GM12875 (cell line): Measurements from ENCODE around the gene LIPG.

Source experiments
- H3K4me3 ChIP-seq: one replicate; pipeline ENCODE4 v1.5.1; 2011; ENCODE audit warnings: low read depth, low read length, control low read depth
- TF ChIP-seq, protein P1 (sequence below): IDR thresholded peaks from 2 replicates; pipeline ENCODE4 v1.5.1; 2011; ENCODE audit warnings: low read depth, mild to moderate bottlenecking, control low read depth, inconsistent platforms, low read length, moderate library complexity, borderline replicate concordance; ENCODE audit not compliant: insufficient read depth

The LIPG gene

DNA sequence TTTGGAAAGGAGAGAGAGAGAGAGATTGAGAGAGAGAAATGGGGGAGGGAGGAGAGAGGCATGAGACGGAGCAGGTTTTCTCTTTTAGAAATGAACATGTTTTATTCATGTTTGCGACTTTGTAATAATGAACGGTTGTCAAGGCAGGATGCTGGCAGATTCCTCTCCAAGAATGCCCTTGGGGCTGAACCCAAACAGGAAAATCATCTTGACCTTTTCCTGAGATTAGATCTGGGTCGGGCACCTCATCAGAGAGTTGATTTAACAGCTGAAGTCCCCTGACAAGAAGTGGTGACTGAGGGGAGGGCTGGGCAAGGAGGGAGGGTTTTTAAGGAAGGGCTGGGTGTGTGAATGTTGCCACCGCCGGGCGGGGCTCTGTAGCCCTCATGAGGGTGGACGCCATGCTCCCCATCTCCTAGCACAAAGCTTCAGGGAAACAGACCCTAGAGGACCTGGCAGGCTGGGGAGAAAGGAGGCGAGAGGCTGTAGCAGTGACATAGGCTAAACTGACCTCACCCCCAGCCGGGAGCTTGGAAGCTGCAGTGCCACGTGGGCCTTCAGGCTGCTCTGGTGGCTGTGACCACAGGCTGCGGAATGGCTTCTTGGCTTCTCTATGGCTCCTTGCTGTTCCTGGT lies 60.0 kb downstream of the LIPG start:
- no peak overlapping the region for H3K4me3 ChIP-seq
- TF ChIP-seq, protein P1, sequence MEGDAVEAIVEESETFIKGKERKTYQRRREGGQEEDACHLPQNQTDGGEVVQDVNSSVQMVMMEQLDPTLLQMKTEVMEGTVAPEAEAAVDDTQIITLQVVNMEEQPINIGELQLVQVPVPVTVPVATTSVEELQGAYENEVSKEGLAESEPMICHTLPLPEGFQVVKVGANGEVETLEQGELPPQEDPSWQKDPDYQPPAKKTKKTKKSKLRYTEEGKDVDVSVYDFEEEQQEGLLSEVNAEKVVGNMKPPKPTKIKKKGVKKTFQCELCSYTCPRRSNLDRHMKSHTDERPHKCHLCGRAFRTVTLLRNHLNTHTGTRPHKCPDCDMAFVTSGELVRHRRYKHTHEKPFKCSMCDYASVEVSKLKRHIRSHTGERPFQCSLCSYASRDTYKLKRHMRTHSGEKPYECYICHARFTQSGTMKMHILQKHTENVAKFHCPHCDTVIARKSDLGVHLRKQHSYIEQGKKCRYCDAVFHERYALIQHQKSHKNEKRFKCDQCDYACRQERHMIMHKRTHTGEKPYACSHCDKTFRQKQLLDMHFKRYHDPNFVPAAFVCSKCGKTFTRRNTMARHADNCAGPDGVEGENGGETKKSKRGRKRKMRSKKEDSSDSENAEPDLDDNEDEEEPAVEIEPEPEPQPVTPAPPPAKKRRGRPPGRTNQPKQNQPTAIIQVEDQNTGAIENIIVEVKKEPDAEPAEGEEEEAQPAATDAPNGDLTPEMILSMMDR = no peak

DNA sequence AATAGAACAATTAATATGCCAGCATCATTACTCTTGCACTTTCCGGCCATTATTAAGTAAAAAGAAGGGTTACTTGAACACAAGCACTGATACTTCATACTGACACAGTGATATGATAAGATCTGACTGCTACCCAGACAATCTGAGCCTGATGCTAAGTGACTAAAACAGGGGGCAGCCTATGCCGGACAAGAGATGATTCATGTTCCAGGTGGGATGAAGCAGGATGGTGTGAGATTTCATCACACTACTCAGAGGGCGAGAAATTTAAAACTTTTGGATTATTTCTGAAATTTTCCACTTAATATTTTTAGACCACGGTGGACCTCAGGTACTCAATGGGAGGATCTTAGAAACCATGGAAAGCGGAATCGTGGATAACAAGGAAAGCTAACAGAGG lies 61.7 kb downstream of the LIPG start:
- TF ChIP-seq, protein P1 = no peak
- no peak overlapping the region for H3K4me3 ChIP-seq

DNA sequence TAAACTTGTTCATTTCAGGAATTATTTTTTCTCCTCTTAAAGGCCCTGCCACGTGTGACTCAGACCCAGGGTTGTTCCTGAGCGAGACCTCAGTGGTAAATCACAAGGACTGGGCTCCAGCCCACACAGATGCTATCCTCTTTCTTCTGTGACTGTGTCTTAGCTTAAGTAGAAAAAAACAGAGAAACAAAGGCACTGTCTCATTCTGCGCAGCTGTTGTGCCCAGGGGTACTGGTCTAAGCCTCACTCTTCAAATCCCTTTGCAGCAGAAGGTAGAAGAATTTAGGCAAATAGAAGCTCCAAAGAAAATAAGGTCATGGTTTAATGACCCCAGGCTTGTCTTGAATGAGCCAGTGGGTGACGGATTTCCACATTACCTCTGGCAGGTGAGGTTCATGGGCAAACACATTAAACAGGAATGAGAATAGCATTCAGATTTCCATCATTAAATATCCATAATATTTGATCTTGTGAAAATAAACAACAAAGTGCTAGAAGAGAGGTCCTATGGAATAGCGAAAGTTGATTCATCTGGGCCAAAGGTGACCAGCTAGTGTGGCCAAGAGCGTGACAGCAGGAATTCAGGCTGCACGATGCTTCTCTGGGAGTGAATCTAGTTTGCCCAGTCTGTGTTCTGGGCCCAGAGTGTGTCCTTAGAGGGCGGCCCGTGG lies 63.3 kb downstream of the LIPG start:
- TF ChIP-seq, protein P1 = no peak
- no peak overlapping the region for H3K4me3 ChIP-seq

DNA sequence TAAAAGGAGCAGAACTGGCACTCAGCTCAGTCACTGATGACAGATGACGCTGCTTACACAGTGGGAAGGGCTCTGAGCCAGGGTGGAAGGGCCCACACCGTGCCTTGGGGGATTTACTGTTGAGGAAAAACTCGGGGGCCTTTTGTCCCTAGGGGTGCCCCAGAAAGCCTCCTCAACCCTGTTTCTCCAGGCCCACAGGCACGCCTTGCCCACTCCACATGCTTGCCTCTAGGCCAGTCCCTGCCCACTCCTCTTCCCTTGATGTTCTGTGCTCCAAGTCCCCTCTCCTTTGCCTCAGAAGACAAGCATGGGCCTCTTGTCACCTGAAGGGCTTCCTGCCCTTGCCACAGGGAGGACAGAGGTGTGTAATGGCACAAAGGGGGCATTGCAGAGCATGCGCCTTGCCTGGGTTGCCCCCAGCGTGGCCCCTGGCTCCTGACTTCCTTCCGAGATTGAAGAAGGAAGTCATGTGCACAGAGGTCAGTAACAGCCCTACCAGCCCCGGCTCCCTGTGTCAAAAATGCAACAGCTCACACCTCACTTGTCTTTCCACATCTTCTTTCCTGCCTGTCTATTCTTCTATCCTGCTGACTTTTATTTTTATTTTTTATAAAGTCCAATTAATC lies 65.1 kb downstream of the LIPG start:
- H3K4me3 ChIP-seq = no peak overlapping the region
- TF ChIP-seq, protein P1 = no peak

DNA sequence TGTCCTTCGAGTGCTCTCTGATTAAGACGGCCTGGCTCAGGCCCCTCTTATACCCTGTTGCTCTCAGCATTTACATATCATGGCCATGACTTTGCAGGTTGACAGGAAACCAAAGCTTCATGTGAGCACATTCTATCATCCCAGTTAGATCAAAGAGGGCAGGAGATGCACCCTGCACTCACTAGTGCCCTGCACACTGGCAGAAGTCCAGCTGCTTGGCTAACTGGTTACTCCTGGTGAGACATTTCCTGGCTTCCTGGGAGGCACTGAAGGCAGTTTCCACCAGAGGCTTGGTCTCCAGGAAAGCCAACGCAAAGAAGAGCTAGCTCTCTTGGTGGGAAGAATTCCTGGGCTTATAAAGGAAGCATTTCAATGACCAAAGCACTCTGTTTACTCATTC lies 66.3 kb downstream of the LIPG start:
- H3K4me3 ChIP-seq = no peak overlapping the region
- TF ChIP-seq, protein P1 = no peak

DNA sequence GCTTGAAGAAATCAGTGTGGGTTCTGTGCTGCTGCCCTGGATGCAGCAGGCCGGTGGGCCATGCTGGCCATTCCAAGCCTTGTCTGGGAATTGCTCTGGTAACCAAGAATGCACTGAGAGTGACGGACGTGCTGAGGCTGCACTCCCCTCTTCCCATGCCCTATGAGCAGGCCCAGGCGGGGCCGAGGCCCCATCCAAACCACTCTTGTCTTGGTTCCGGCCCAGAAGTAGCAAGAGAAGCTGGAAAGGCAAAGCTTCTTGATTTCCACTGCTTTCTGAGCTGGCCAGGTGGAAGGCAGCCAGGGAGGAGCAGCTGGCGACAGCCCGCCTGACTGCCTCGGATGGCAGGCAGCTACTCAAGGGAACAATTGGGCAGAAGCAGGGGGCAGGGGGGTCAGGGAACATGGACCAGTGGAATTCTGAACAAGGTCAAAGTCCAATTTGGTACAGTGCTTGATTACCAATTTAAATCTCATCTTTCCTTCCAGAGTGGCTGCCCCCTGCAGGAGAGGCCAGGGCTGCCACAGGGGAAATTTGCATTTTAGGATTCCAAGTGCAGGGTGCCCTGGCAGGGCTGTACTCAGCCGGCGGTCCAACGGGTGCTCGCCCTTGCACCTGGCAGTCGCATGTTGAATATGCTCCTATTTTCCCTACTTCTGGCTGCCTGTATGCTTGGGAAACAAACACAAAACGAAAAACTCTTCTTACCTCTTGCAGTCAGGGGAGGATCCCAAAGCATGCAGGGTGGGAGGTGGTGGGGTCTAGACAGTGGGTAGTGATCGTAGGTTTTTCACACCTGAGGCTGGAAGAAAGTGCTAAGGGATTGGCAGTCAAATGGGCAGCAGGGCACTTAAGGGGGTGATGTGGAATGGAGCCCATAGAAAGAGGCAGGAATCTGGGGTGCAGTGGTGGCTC lies 67.3 kb downstream of the LIPG start:
- no peak overlapping the region for H3K4me3 ChIP-seq
- TF ChIP-seq, protein P1 = no peak
